HEK293 (cell line): ENCODE results near the gene TNS3.

Source experiments
- RBAK ChIP-seq: fragments of 450-650 bp; formaldehyde crosslinking; IDR thresholded peaks from 2 replicates; pipeline ENCODE4 v1.5.1; 2016; ENCODE audit warnings: missing biosample characterization, missing genetic modification characterization
- ZNF121 ChIP-seq: fragments of 450-650 bp; formaldehyde crosslinking; IDR thresholded peaks from 2 replicates; pipeline ENCODE4 v1.5.1; 2016; ENCODE audit warnings: missing biosample characterization, missing genetic modification characterization
- ZNF274 ChIP-seq, 2 experiments: fragments of 200-500 bp in 1 of 2; fragments of 450-650 bp in 1 of 2; sonication (Bioruptor generic) in 1 of 2; formaldehyde crosslinking in 1 of 2; IDR thresholded peaks; 2 replicates each; pipeline versions ENCODE4 v1.5.1 to v1.6.1; 2014 to 2016; ENCODE audit warnings: borderline replicate concordance in 1 of 2, inconsistent platforms in 1 of 2, low read length in 1 of 2, missing biosample characterization in 1 of 2, missing genetic modification characterization in 1 of 2
- ZNF324 ChIP-seq: fragments of 450-650 bp; formaldehyde crosslinking; IDR thresholded peaks from 2 replicates; pipeline ENCODE4 v1.5.1; 2016; ENCODE audit warnings: missing biosample characterization, missing genetic modification characterization
- ZNF335 ChIP-seq: fragments of 450-650 bp; formaldehyde crosslinking; conservative IDR thresholded peaks from 2 replicates; pipeline ENCODE4 v1.5.1; 2016; ENCODE audit warnings: missing biosample characterization, missing genetic modification characterization
- ZNF571 ChIP-seq: fragments of 450-650 bp; formaldehyde crosslinking; IDR thresholded peaks from 2 replicates; pipeline ENCODE4 v1.5.0; 2017; ENCODE audit warnings: missing biosample characterization, missing genetic modification characterization
- ZNF792 ChIP-seq: fragments of 450-650 bp; formaldehyde crosslinking; IDR thresholded peaks from 2 replicates; pipeline ENCODE4 v1.5.1; 2016; ENCODE audit warnings: missing biosample characterization, missing genetic modification characterization
- TF ChIP-seq, protein P1 (sequence below): fragments of 450-650 bp; formaldehyde crosslinking; IDR thresholded peaks from 2 replicates; pipeline ENCODE4 v1.5.1; 2016; ENCODE audit warnings: missing biosample characterization, missing genetic modification characterization
- TF ChIP-seq, protein P2 (sequence below): fragments of 450-650 bp; formaldehyde crosslinking; IDR thresholded peaks from 2 replicates; pipeline ENCODE4 v1.5.1; 2016; ENCODE audit warnings: missing biosample characterization, missing genetic modification characterization, borderline replicate concordance

- TF ChIP-seq ZNF324 = no peak
- TF ChIP-seq, protein P1, sequence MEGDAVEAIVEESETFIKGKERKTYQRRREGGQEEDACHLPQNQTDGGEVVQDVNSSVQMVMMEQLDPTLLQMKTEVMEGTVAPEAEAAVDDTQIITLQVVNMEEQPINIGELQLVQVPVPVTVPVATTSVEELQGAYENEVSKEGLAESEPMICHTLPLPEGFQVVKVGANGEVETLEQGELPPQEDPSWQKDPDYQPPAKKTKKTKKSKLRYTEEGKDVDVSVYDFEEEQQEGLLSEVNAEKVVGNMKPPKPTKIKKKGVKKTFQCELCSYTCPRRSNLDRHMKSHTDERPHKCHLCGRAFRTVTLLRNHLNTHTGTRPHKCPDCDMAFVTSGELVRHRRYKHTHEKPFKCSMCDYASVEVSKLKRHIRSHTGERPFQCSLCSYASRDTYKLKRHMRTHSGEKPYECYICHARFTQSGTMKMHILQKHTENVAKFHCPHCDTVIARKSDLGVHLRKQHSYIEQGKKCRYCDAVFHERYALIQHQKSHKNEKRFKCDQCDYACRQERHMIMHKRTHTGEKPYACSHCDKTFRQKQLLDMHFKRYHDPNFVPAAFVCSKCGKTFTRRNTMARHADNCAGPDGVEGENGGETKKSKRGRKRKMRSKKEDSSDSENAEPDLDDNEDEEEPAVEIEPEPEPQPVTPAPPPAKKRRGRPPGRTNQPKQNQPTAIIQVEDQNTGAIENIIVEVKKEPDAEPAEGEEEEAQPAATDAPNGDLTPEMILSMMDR (tag by site-specific recombination) = no peak
- no peak for TF ChIP-seq ZNF274 (IDR thresholded peaks at IDR 0.05; ENCODE audit: low read length)
- TF ChIP-seq ZNF274 (tag by site-specific recombination; IDR thresholded peaks at IDR 0.05; ENCODE audit: borderline replicate concordance) = no peak
- no peak for TF ChIP-seq ZNF571 (tag by site-specific recombination)
- TF ChIP-seq, protein P2, sequence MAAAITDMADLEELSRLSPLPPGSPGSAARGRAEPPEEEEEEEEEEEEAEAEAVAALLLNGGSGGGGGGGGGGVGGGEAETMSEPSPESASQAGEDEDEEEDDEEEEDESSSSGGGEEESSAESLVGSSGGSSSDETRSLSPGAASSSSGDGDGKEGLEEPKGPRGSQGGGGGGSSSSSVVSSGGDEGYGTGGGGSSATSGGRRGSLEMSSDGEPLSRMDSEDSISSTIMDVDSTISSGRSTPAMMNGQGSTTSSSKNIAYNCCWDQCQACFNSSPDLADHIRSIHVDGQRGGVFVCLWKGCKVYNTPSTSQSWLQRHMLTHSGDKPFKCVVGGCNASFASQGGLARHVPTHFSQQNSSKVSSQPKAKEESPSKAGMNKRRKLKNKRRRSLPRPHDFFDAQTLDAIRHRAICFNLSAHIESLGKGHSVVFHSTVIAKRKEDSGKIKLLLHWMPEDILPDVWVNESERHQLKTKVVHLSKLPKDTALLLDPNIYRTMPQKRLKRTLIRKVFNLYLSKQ (tag by site-specific recombination) = no peak
- TF ChIP-seq ZNF792 (tag by site-specific recombination) = no peak
- no peak for TF ChIP-seq ZNF335
- no peak for TF ChIP-seq ZNF121 (tag by site-specific recombination)
- TF ChIP-seq RBAK (tag by site-specific recombination) = no peak
These were observed 188.5 kb downstream of the TNS3 start for GRCh38 chr7:47393406-47393805.
